HG03097 (cell line): ENCODE results near the gene MAMSTR.
"Not testable (repeated sequence)": the region's sequence is repeated elsewhere in the genome, so short reads cannot be mapped to it uniquely, and the experiment has no call there.

Source experiments
- ATAC-seq: cut with Tn5 transposase; IDR thresholded peaks from one replicate; pipeline ENCODE4 v1.9.1; 2021; ENCODE audit not compliant: unreplicated experiment, low FRiP score

MAMSTR gene

GRCh38 chr19:48722196-48722708 is 2.7 kb upstream of the MAMSTR start:
- no peak for ATAC-seq

- ATAC-seq: peak; percentile 71
These were observed 1.2 kb upstream of the MAMSTR start for GRCh38 chr19:48720613-48721296.

DNA sequence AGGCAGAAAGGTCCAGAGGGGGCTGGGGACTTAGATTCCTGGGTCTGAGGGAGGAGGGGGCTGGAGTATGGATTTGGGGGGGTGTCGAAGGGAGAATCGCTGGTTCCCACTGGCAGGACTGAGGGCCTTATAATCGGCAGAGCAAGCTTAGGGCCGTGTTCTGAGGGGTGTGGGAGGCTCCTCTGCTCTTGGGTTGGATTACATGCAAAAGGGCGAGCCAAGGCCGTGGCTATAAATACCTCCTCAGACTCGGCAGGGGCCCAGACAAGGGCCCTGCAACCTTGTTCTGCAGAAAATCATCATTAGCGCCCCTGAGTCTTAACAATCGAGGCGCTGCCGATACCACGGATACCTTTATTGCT is 707 bp upstream of the MAMSTR start:
- no peak for ATAC-seq

DNA sequence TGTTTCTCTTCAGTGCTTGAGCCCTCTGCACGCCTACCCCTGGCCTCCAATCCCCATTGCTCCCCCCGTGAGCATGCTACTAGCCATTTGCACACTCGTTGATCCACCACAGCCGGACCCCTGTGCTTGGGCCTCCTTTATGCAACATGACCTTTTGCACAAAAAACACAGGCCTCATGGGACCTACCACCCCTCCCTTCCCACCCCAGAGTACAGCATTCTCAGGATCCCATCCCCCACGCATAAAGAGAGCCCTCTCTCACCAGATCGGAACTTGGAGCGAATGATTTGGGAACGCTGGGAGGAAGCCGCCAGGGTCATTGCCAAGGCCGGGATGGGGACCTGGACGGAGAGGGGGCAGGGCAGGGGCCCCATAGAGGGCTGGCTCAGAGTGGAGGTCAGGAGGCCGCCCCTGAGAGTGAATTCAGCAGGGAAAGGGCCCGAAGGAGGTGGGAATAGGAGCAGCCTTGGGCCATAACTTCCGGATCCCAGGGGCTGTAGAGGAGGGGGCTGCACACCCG is 754 bp downstream of the MAMSTR start:
- ATAC-seq: no peak

DNA sequence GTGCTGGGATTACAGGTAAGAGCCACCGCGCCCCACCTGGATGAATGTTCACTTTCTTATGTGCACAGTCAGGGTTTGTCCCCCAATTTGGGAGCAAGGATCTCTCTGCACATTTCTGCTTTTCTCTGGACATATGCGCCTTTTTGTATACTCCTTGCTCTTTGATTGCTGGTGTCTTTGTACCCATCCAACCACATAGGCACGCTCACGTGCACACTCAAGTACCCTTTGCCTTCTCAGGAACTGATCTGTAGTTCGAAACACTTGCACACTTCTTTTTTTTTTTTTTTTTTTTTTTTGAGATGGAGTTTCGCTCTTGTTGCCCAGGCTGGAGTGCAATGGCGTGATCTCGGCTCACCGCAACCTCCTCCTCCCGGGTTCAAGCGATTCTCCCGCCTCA is 1.4 kb downstream of the MAMSTR start:
- not testable (repeated sequence) for ATAC-seq

- ATAC-seq: no peak
These were observed 2.8 kb downstream of the MAMSTR start for GRCh38 chr19:48716562-48717291.

GRCh38 chr19:48715681-48716171 is 3.8 kb downstream of the MAMSTR start:
- no peak for ATAC-seq

GRCh38 chr19:48714759-48715675 is 4.5 kb downstream of the MAMSTR start:
- no peak for ATAC-seq

GRCh38 chr19:48713864-48714755 is 5.4 kb downstream of the MAMSTR start:
- peak; percentile 92 for ATAC-seq

DNA sequence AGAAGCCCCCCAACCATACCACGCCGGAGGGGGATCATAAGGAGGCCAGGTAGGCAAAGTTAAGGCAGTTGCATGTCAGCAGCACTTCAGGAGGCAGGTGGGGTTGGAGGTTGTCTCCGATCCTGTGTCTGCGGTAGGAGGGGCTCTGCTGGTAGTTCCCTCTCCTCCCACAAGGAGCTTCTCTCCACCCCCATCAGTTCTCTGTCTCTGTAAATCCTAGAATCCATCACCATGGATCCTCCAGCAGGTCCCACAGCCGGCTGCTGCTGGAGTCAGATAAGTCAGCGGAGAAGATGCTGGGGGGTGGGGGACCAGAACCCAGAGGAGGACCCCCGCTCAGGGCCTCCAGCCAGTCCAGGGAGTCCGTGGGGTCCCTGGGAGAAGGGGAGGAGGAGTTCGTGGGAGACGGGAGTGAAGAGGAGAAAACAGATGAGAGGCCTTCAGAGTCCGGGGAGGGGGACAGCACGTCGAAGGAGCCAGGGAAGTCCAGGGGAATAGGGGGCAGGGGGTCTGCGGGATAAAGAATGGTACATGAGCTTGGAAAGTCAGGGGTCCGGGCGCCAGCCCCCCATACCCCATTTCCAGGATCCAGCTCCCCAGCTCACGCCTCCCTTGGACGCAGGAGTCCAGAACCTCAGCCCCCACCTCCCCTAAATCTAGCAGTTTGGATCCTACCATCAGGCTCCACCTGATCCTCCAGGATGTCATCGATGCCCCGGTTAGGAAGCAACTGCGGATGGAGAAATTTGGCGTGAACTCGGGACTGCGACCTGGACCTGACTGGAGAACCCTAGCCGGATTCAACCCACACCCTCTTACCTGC is 6.3 kb downstream of the MAMSTR start:
- no peak for ATAC-seq

DNA sequence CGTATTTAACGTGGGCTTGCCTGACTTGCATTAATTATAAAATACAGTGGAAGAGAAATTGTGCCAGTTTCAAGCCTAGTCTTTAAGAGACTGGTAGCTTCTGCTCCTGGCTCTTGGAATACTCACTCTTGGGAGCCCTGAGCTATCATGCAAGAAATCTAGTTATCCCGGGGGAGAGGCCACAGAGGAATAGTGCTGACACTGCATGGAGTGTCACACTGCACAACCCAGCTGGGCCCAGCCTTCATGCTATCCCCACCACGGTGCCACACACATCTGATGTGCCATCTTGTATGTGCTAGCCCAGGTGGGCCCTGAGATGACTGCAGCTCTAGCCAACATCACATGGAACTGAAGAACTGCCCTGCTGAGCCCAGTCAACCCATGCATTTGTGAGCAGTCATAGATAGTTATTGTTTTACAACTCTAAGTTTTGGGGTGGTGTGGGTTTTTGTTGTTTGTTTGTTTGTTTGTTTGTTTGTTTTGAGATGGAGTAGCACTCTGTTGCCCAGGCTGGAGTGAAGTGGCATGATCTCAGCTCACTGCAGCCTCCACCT is 8.3 kb downstream of the MAMSTR start:
- no peak for ATAC-seq

GRCh38 chr19:48708471-48708870 is 11.1 kb downstream of the MAMSTR start:
- no peak for ATAC-seq

- no peak for ATAC-seq
These were observed 14.1 kb downstream of the MAMSTR start for GRCh38 chr19:48705431-48705830.

DNA sequence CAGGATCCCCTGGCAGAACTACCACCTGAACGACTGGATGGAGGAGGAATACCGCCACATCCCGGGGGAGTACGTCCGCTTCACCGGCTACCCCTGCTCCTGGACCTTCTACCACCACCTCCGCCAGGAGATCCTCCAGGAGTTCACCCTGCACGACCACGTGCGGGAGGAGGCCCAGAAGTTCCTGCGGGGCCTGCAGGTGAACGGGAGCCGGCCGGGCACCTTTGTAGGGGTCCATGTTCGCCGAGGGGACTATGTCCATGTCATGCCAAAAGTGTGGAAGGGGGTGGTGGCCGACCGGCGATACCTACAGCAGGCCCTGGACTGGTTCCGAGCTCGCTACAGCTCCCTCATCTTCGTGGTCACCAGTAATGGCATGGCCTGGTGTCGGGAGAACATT is 16.2 kb downstream of the MAMSTR start:
- no peak for ATAC-seq

- no peak for ATAC-seq
These were observed 16.8 kb downstream of the MAMSTR start for GRCh38 chr19:48702701-48703100.

- ATAC-seq: no peak
These were observed 21.5 kb downstream of the MAMSTR start for GRCh38 chr19:48698046-48698445.

- ATAC-seq: no peak
These were observed 23.0 kb downstream of the MAMSTR start for GRCh38 chr19:48696353-48697010.

DNA sequence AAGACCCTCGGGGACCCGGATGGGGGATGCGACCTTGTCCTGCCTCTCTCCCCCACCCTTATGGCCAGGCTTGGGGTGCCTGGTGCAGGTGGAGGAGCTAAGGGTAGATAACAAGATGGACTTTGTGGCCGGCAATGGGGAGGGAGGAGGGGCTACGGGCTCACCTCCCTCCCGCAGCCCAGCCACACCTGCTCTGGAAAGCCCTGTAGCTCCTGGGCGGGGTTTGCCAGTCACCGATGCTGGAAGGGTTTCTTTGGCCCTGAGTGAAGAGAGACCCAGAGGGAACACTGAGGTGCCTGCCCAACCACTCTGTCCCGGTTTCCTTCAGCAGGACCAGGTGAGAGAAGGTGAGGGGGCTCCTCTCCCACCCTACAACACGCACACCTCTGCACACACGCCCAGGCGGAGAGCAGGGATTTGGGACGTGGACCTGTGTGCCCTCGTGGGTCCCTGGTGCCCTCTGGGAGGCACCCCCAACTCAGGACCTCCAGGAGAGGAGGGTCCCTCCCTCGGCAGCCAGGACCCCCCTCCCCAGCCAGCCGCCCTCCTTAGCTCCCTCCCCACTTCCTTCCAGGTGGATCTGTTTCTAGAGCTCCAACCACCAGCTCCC is 23.7 kb downstream of the MAMSTR start, which contains the start of gene FUT2:
FUT2 (plus strand) TSS at position 229 of the 610 bp plus-strand sequence. CDS start 6,986 bp downstream, outside the sequence.
- ATAC-seq: no peak
